ENCODE measurements around the gene TMOD1.

GRCh38 chr9:97573482-97574073, 72.1 kb downstream of the TMOD1 start:
- TF ChIP-seq CTCF (IDR thresholded peaks at IDR 0.05): no peak
- TF ChIP-seq EZH2 (IDR thresholded peaks at IDR 0.05): no peak
- TF ChIP-seq EZH2phosphoT487 (IDR thresholded peaks at IDR 0.05): no peak
